HEK293 (cell line): ENCODE data around the gene HOXB9.

ENCODE experiments used
- CTCF ChIA-PET: fragments of 350-600 bp; formaldehyde crosslinking; extraction: SDS; loops from one replicate; lab custom pipeline; 2021; ENCODE audit warnings: antibody characterized with exemption; lab: Yijun Ruan, JAX
- POLR2A ChIA-PET: fragments of 300-600 bp; formaldehyde crosslinking; extraction: SDS; loops from one replicate; lab custom pipeline; 2020; ENCODE audit warnings: antibody characterized with exemption, inconsistent platforms; lab: Yijun Ruan, JAX
- H3K27ac ChIP-seq: fragments of 200-500 bp; sonication (Bioruptor generic); 2 replicates; pipeline ENCODE4 v1.5.1; 2014; ENCODE audit warnings: low read depth, low read length, control low read depth, inconsistent platforms; ENCODE audit errors: extremely low read depth
- H3K36me3 ChIP-seq, 2 experiments: fragments of 200-500 bp in 1 of 2; sonication (Bioruptor generic) in 1 of 2; 1 replicate in 1 of 2; 2 replicates in 1 of 2; pipeline ENCODE4 v1.5.1; 2014 to 2017; ENCODE audit warnings: inconsistent platforms in 2 of 2, low read length in 2 of 2; ENCODE audit not compliant: control insufficient read depth in 2 of 2, insufficient read depth in 1 of 2
- H3K4me1 ChIP-seq: fragments of 200-500 bp; sonication (Bioruptor generic); 2 replicates; pipeline ENCODE4 v1.5.1; 2014; ENCODE audit warnings: mild to moderate bottlenecking, low read length, inconsistent platforms; ENCODE audit not compliant: control insufficient read depth, insufficient read depth
- H3K4me3 ChIP-seq: 2 replicates; pipeline ENCODE4 v1.5.1; 2011; ENCODE audit warnings: low read depth, mild to moderate bottlenecking, control low read depth, low read length, moderate library complexity
- H3K9me3 ChIP-seq: fragments of 200-500 bp; sonication (Bioruptor generic); 2 replicates; pipeline ENCODE4 v1.5.1; 2014; ENCODE audit warnings: low read depth, low read length, inconsistent platforms; ENCODE audit not compliant: control insufficient read depth, insufficient read depth
- FEZF1 ChIP-seq: fragments of 450-650 bp; formaldehyde crosslinking; IDR thresholded peaks from 2 replicates; pipeline ENCODE4 v1.5.1; 2016; ENCODE audit warnings: missing biosample characterization, missing genetic modification characterization
- GFI1B ChIP-seq: fragments of 450-650 bp; formaldehyde crosslinking; IDR thresholded peaks from 2 replicates; pipeline ENCODE4 v1.5.1; 2016; ENCODE audit warnings: missing biosample characterization, missing genetic modification characterization
- GLIS2 ChIP-seq: fragments of 450-650 bp; formaldehyde crosslinking; IDR thresholded peaks from 2 replicates; pipeline ENCODE4 v1.5.1; 2016; ENCODE audit warnings: missing biosample characterization, missing genetic modification characterization
- KLF10 ChIP-seq: fragments of 450-650 bp; IDR thresholded peaks from 2 replicates; pipeline ENCODE4 v1.5.1; 2018; ENCODE audit warnings: missing biosample characterization, mild to moderate bottlenecking, missing genetic modification characterization
- KLF8 ChIP-seq: fragments of 450-650 bp; formaldehyde crosslinking; IDR thresholded peaks from 2 replicates; pipeline ENCODE4 v1.5.1; 2016; ENCODE audit warnings: missing biosample characterization, missing genetic modification characterization
- OVOL3 ChIP-seq: fragments of 450-650 bp; formaldehyde crosslinking; IDR thresholded peaks from 2 replicates; pipeline ENCODE4 v1.5.1; 2016; ENCODE audit warnings: missing biosample characterization, missing genetic modification characterization
- SCRT2 ChIP-seq: fragments of 450-650 bp; formaldehyde crosslinking; IDR thresholded peaks from 2 replicates; pipeline ENCODE4 v1.5.1; 2016; ENCODE audit warnings: missing biosample characterization, missing genetic modification characterization
- TSHZ1 ChIP-seq: fragments of 450-650 bp; formaldehyde crosslinking; IDR thresholded peaks from 2 replicates; pipeline ENCODE4 v1.5.1; 2016; ENCODE audit warnings: missing biosample characterization, missing genetic modification characterization, borderline replicate concordance
- ZBTB10 ChIP-seq: fragments of 450-650 bp; formaldehyde crosslinking; IDR thresholded peaks from 2 replicates; pipeline ENCODE4 v1.5.1; 2016; ENCODE audit warnings: missing biosample characterization, missing genetic modification characterization
- ZBTB11 ChIP-seq: fragments of 450-650 bp; formaldehyde crosslinking; conservative IDR thresholded peaks from 2 replicates; pipeline ENCODE4 v1.5.1; 2016; ENCODE audit warnings: low read depth, missing biosample characterization, missing genetic modification characterization
- ZFP37 ChIP-seq: fragments of 450-650 bp; formaldehyde crosslinking; IDR thresholded peaks from 2 replicates; pipeline ENCODE4 v1.5.1; 2016; ENCODE audit warnings: missing biosample characterization, missing genetic modification characterization
- ZNF146 ChIP-seq: fragments of 450-650 bp; formaldehyde crosslinking; IDR thresholded peaks from 2 replicates; pipeline ENCODE4 v1.5.1; 2016; ENCODE audit warnings: missing biosample characterization, missing genetic modification characterization
- ZNF214 ChIP-seq: fragments of 450-650 bp; formaldehyde crosslinking; IDR thresholded peaks from 2 replicates; pipeline ENCODE4 v1.5.1; 2017; ENCODE audit warnings: missing biosample characterization, mild to moderate bottlenecking, missing genetic modification characterization, borderline replicate concordance
- ZNF24 ChIP-seq: fragments of 450-650 bp; formaldehyde crosslinking; IDR thresholded peaks from 2 replicates; pipeline ENCODE4 v1.5.1; 2016; ENCODE audit warnings: missing biosample characterization, missing genetic modification characterization
- ZNF248 ChIP-seq: fragments of 450-650 bp; formaldehyde crosslinking; IDR thresholded peaks from 2 replicates; pipeline ENCODE4 v1.5.1; 2017; ENCODE audit warnings: missing biosample characterization, missing genetic modification characterization
- ZNF26 ChIP-seq: fragments of 450-650 bp; formaldehyde crosslinking; IDR thresholded peaks from 2 replicates; pipeline ENCODE4 v1.5.1; 2016; ENCODE audit warnings: missing biosample characterization, missing genetic modification characterization
- ZNF324 ChIP-seq: fragments of 450-650 bp; formaldehyde crosslinking; IDR thresholded peaks from 2 replicates; pipeline ENCODE4 v1.5.1; 2016; ENCODE audit warnings: missing biosample characterization, missing genetic modification characterization
- ZNF433 ChIP-seq: fragments of 450-650 bp; formaldehyde crosslinking; IDR thresholded peaks from 2 replicates; pipeline ENCODE4 v1.5.1; 2016; ENCODE audit warnings: missing biosample characterization, missing genetic modification characterization, low read depth
- ZNF488 ChIP-seq: fragments of 450-650 bp; formaldehyde crosslinking; IDR thresholded peaks from 2 replicates; pipeline ENCODE4 v1.5.1; 2016; ENCODE audit warnings: missing biosample characterization, missing genetic modification characterization
- ZNF513 ChIP-seq: fragments of 450-650 bp; IDR thresholded peaks from 2 replicates; pipeline ENCODE4 v1.5.1; 2018; ENCODE audit warnings: missing biosample characterization, missing genetic modification characterization
- ZNF596 ChIP-seq: fragments of 450-650 bp; IDR thresholded peaks from 2 replicates; pipeline ENCODE4 v1.5.0; 2018; ENCODE audit warnings: missing biosample characterization, mild to moderate bottlenecking, missing genetic modification characterization, moderate library complexity
- ZNF621 ChIP-seq: fragments of 450-650 bp; formaldehyde crosslinking; IDR thresholded peaks from 2 replicates; pipeline ENCODE4 v1.5.1; 2017; ENCODE audit warnings: missing biosample characterization, missing genetic modification characterization
- ZNF843 ChIP-seq: fragments of 450-650 bp; formaldehyde crosslinking; IDR thresholded peaks from 2 replicates; pipeline ENCODE4 v1.5.1; 2016; ENCODE audit warnings: missing biosample characterization, missing genetic modification characterization

Gene HOXB9

GRCh38 chr17:48626245-48627117 is at the start of gene HOXB9:
TSS of gene HOXB9 (minus strand) at chr17:48626358. CDS start at chr17:48626269, 89 bp downstream.
- peaks cover 13% of the 10 kb centered on the region for H3K4me1 ChIP-seq
- peaks cover 0 to 37% of the 10 kb centered on the region in 2 experiments; a peak in 1 of 3 replicates for H3K36me3 ChIP-seq
- CTCF ChIA-PET = interaction anchor here (0.5 to 5.0 kb wide), 11 partner anchors 10 to 412 kb away, joined by 3 to 37 read pairs (median 4); no protein-coding TSS in a partner anchor
- no peaks in the 10 kb centered on the region for H3K9me3 ChIP-seq
- peak within 1 kb of the TSS; percentile 100 for H3K27ac ChIP-seq
- POLR2A ChIA-PET = interaction anchor here (0.6 to 4.5 kb wide), 14 partner anchors 10 to 578 kb away, joined by 3 to 38 read pairs (median 5); partner anchors contain the start of genes NFE2L1 and SNX11
- H3K4me3 ChIP-seq = peak within 1 kb of the TSS; percentile 78
- TF ChIP-seq ZNF248 (no peak), GLIS2 (tag by site-specific recombination) (peak; percentile 99), FEZF1 (peak; percentile 80), ZNF433 (tag by site-specific recombination) (no peak), ZNF596 (peak; percentile 5; the same call in 1 of the 2 replicates), ZNF513 (tag by site-specific recombination) (peak; percentile 59; the same call in 1 of the 2 replicates), ZNF146 (tag by site-specific recombination) (no peak), GFI1B (tag by site-specific recombination) (no peak), SCRT2 (tag by site-specific recombination) (0 out of 2 replicates have a peak, but pooled peaks have one; percentile 26), ZNF214 (tag by site-specific recombination) (no peak), KLF10 (tag by site-specific recombination) (peak; percentile 91), ZBTB11 (peak; percentile 78), OVOL3 (no peak), ZNF26 (tag by site-specific recombination) (no peak), ZNF843 (peak; percentile 92), ZNF488 (0 out of 2 replicates have a peak, but pooled peaks have one; percentile 58), TSHZ1 (tag by site-specific recombination) (peak; percentile 99), ZFP37 (tag by site-specific recombination) (no peak), ZNF324 (tag by site-specific recombination) (peak; percentile 91), ZBTB10 (tag by site-specific recombination) (peak; percentile 99), KLF8 (peak; percentile 89), ZNF621 (tag by site-specific recombination) (no peak), ZNF24 (tag by site-specific recombination) (peak; percentile 91; the same call in 1 of the 2 replicates)
